ENCODE results near the gene SRPK3.

The SRPK3 gene

GRCh38 chrX:153771415-153772315 is 9.2 kb upstream of the SRPK3 start:
- no peak for DNase-seq

- DNase-seq = no peak
Measured at GRCh38 chrX:153772316-153773217, 8.3 kb upstream of the SRPK3 start.

- no peak for DNase-seq
Measured at GRCh38 chrX:153773218-153773611, 7.6 kb upstream of the SRPK3 start.

GRCh38 chrX:153773741-153774575 is 6.9 kb upstream of the SRPK3 start:
- DNase-seq = no peak

GRCh38 chrX:153774576-153775292 is 6.1 kb upstream of the SRPK3 start:
- DNase-seq = no peak

- DNase-seq = no peak
Measured at GRCh38 chrX:153775293-153776119, 5.3 kb upstream of the SRPK3 start.

- no peak for DNase-seq
Measured at GRCh38 chrX:153776120-153776599, 4.7 kb upstream of the SRPK3 start.

GRCh38 chrX:153776611-153777045 is 4.2 kb upstream of the SRPK3 start:
- DNase-seq = no peak

- no peak for DNase-seq
Measured at GRCh38 chrX:153777261-153778090, 3.4 kb upstream of the SRPK3 start.

GRCh38 chrX:153778181-153778580 is 2.7 kb upstream of the SRPK3 start:
- no peak for DNase-seq

GRCh38 chrX:153778684-153779101 is 2.1 kb upstream of the SRPK3 start:
- no peak for DNase-seq

GRCh38 chrX:153779891-153780677 is 757 bp upstream of the SRPK3 start:
- DNase-seq = no peak

GRCh38 chrX:153781428-153782047 is 697 bp downstream of the SRPK3 start:
- DNase-seq = no peak

- no peak for DNase-seq
Measured at GRCh38 chrX:153782313-153782712, 1.5 kb downstream of the SRPK3 start.

GRCh38 chrX:153782871-153783270 is 2.0 kb downstream of the SRPK3 start:
- no peak for DNase-seq

GRCh38 chrX:153783378-153784013 is 2.7 kb downstream of the SRPK3 start:
- no peak for DNase-seq

GRCh38 chrX:153784325-153784967 is 3.6 kb downstream of the SRPK3 start:
- no peak for DNase-seq

- no peak for DNase-seq
Measured at GRCh38 chrX:153786669-153787068, 5.8 kb downstream of the SRPK3 start.
